BJ (cell line): ENCODE results near the gene FAU. TPM values are rescaled to one million over a fixed set of nuclear protein-coding genes. Genes with fewer than 3 reads are reported as not detected.
A peak's percentile ranks its signal among the peaks of the same experiment; 100 is the strongest.

ENCODE experiments used
- CTCF ChIA-PET: fragments of 350-600 bp; formaldehyde crosslinking; extraction: SDS; loops from one replicate; lab custom pipeline; 2021; ENCODE audit warnings: antibody characterized with exemption, inconsistent platforms; lab: Yijun Ruan, JAX
- POLR2A ChIA-PET: fragments of 300-600 bp; sonication (Branson Sonifier 250); formaldehyde crosslinking; extraction: SDS; loops from one replicate; lab custom pipeline; 2021; ENCODE audit warnings: antibody characterized with exemption; lab: Charles Lee
- DNase-seq: peaks from one replicate; pipeline ENCODE4 v3.0.0-alpha.2; 2011; ENCODE audit warnings: low read depth
- H3K27me3 ChIP-seq: 2 replicates; pipeline ENCODE4 v1.6.0; 2011; ENCODE audit warnings: low read length; ENCODE audit not compliant: control insufficient read depth, insufficient read depth
- H3K36me3 ChIP-seq: 2 replicates; pipeline ENCODE4 v1.5.1; 2011; ENCODE audit warnings: low read length; ENCODE audit not compliant: control insufficient read depth, insufficient read depth
- H3K4me3 ChIP-seq: 2 replicates; pipeline ENCODE4 v1.5.1; 2011; ENCODE audit warnings: low read depth, mild to moderate bottlenecking, control low read depth, low read length
- polyA plus RNA-seq: library from polyadenylated mRNA; depleted of rRNA; stranded (reverse); fragments of >200 nt; gene quantifications from 2 replicates; pipeline ENCODE4 v1.2.3, GENCODE V29; 2011
- TF ChIP-seq, protein P1 (sequence below): IDR thresholded peaks from 2 replicates; pipeline ENCODE4 v1.5.1; 2011; ENCODE audit warnings: low read depth, mild to moderate bottlenecking, control low read depth, inconsistent platforms, low read length, moderate library complexity; ENCODE audit not compliant: insufficient read depth

The FAU gene
- polyA plus RNA-seq, 1 experiment, result 474 TPM

GRCh38 chr11:65113361-65113756, 8.6 kb downstream of the FAU start:
- H3K27me3 ChIP-seq, result no peaks in the 10 kb centered on the region
- H3K36me3 ChIP-seq, result peaks cover 10% of the 10 kb centered on the region; the same call in 1 of the 2 replicates
- TF ChIP-seq, protein P1, sequence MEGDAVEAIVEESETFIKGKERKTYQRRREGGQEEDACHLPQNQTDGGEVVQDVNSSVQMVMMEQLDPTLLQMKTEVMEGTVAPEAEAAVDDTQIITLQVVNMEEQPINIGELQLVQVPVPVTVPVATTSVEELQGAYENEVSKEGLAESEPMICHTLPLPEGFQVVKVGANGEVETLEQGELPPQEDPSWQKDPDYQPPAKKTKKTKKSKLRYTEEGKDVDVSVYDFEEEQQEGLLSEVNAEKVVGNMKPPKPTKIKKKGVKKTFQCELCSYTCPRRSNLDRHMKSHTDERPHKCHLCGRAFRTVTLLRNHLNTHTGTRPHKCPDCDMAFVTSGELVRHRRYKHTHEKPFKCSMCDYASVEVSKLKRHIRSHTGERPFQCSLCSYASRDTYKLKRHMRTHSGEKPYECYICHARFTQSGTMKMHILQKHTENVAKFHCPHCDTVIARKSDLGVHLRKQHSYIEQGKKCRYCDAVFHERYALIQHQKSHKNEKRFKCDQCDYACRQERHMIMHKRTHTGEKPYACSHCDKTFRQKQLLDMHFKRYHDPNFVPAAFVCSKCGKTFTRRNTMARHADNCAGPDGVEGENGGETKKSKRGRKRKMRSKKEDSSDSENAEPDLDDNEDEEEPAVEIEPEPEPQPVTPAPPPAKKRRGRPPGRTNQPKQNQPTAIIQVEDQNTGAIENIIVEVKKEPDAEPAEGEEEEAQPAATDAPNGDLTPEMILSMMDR, result no peak
- ChIA-PET CTCF (interaction anchor here (0.6 to 7.2 kb wide), 17 partner anchors 8 to 270 kb away, joined by 3 to 152 read pairs (median 3); partner anchors contain the start of genes ARL2, CDCA5, FAU and MRPL49), POLR2A (interaction anchor here (0.5 kb wide), 1 partner anchor 218 kb away, joined by 3 read pairs; no protein-coding TSS in a partner anchor)
- DNase-seq, result no peak
- H3K4me3 ChIP-seq, result no peak overlapping the region

DNA sequence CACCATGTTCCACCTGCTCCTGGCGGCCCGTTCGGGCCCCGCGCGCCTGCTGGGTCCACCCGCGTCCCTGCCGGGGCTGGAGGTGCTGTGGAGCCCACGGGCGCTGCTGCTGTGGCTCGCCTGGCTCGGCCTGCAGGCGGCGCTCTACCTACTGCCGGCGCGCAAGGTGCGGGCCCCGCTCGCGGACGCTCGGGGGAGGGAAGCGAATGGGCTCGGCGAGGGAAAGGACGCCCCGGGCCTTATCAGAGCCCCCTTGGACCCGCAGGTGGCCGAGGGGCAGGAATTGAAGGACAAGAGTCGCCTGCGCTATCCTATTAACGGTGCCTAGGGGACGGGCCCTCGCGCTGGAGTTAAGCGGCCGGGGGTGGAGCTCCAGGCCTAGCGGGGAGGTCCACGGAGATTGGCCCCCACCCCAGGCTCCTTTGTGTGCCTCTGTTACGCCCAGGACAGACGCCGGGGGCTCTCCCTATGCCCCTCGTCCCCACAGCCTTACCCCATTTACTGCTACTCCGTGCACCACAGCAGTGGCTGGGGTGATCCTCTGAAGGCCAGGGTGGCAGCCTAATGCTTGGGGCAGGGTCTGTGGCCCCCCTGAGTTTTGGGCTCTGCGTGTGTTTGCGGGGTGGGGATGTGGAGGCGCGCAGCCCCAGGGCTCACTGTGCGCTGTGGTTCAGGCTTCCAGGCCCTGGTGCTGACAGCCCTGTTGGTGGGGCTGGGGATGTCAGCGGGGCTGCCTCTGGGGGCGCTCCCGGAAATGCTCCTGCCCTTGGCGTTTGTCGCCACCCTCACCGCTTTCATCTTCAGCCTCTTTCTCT, 9.2 kb downstream of the FAU start:
- no peak for DNase-seq
- H3K4me3 ChIP-seq, result peak overlapping the region; percentile 44
- ChIA-PET POLR2A (interaction anchor here (0.5 kb wide), 1 partner anchor 218 kb away, joined by 3 read pairs; no protein-coding TSS in a partner anchor), CTCF (interaction anchor here (0.6 to 7.2 kb wide), 24 partner anchors 8 to 269 kb away, joined by 3 to 152 read pairs (median 4); partner anchors contain the start of genes ARL2, CAPN1, CDCA5 and FAU)
- peaks cover 10% of the 10 kb centered on the region; the same call in 1 of the 2 replicates for H3K36me3 ChIP-seq
- H3K27me3 ChIP-seq, result no peaks in the 10 kb centered on the region
- TF ChIP-seq, protein P1, result peak; percentile 58

- peak within 1 kb of the TSS; percentile 44 for H3K4me3 ChIP-seq
- no peaks in the 10 kb centered on the region for H3K27me3 ChIP-seq
- DNase-seq, result peak; percentile 49
- TF ChIP-seq, protein P1, result no peak
- ChIA-PET CTCF (interaction anchor here (0.6 to 7.2 kb wide), 27 partner anchors 8 to 1297 kb away, joined by 3 to 152 read pairs (median 4); partner anchors contain the start of genes ARL2, CAPN1, FAU and MRPL49), POLR2A (interaction anchor here (0.8 to 1.0 kb wide), 2 partner anchors 10 to 105 kb away, joined by 3 to 4 read pairs; partner anchors contain the start of genes FAU and MRPL49)
- peaks cover 10% of the 10 kb centered on the region; the same call in 1 of the 2 replicates for H3K36me3 ChIP-seq
Observed at GRCh38 chr11:65111744-65112545, 10.0 kb downstream of the FAU start, which contains the start of gene TM7SF2. TM7SF2 (plus strand) TSS chr11:65111872; CDS start chr11:65112016, 144 bp downstream.

DNA sequence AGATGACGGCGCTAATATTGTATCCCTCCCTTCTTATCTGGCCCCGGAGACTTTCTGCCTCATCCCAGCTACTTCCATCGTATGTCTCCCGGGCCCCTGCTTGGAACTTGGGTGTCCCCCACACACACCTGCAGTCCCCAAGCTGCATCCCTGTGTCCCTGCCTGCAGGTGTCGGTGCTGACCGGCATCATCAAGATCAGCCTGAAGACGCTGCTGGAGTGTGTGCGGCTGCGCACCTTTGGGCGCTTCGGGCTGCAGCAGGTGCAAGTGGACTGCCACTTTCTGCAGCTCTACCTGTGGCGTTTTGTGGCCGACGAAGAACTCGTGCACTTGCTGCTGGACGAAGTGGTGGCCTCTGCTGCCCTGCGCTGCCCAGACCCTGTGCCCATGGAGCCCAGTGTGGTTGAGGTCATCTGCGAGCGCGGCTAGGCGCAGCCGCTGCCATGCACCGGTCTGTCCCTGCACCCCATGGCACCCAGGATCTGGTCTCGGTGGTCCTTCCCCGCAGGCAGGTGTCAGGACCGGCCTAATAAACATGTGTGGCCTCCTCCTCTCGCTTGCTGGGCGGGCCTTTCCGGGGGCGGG, 10.7 kb downstream of the FAU start:
- no peak overlapping the region for H3K4me3 ChIP-seq
- H3K27me3 ChIP-seq, result no peaks in the 10 kb centered on the region
- H3K36me3 ChIP-seq, result peaks cover 10% of the 10 kb centered on the region; the same call in 1 of the 2 replicates
- DNase-seq, result no peak
- ChIA-PET POLR2A (interaction anchor here (0.8 to 1.0 kb wide), 2 partner anchors 11 to 106 kb away, joined by 3 to 4 read pairs; partner anchors contain the start of genes FAU and MRPL49), CTCF (interaction anchor here (0.6 to 7.2 kb wide), 33 partner anchors 7 to 1298 kb away, joined by 3 to 152 read pairs (median 4); partner anchors contain the start of genes ARL2, CAPN1, FAU and MEN1)
- TF ChIP-seq, protein P1, result no peak
